GM21381 (cell line): ENCODE results near the gene TECPR2.
A peak's percentile ranks its signal among the peaks of the same experiment; 100 is the strongest.

Experiments
- ATAC-seq: cut with Tn5 transposase; IDR thresholded peaks from one replicate; pipeline ENCODE4 v1.9.1; 2021; ENCODE audit warnings: mild to moderate bottlenecking, moderate library complexity; ENCODE audit not compliant: unreplicated experiment

The TECPR2 gene

DNA sequence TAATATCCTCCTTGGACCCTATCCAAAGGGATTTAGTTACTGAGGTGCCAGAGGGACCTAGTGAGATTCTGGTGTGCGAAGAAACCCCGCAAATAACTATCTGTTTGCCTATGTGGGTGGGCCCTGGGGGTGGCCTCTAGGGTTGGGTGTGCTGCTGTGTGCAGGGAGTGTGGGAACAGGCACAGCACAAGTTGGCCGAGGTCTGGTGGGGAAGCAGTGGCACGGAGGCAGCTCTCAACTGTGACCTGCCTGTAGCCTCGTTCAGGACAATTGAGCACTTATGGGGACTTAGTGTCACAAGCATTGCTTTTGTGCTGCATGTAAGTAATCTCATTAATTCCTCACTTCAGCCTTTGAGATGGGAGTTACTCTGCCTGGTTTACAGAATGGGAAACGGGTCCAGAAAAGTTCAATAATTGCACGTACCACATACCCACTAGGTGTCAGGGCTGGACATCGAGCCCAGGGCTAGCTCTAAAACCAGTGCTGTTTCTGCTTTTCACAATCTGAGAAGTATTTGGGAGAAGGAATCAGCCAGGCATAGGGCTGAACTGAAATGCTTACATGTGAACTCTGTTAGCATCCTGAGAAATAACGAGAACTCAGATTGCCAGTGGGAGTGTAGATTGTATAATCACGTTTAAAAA, 58.8 kb downstream of the TECPR2 start:
- ATAC-seq, result no peak

DNA sequence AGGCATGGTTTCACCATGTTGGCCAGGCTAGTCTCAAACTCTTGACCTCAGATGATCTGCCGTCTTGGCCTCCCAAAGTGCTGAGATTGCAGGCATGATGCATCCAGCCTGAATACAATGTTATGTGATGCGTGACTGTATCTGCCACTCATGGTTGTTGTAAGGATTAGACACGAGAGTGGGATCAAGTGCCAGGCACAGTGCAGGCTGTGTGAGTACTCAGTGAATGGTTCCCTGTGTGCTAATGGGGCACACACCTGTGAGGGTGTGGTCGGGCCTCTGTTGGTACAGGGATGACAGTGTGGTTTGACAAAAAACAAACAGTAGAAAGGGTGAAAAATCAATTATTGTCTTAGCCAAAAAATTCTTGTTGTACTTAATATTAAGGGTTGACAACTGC, 61.8 kb downstream of the TECPR2 start:
- ATAC-seq, result no peak

DNA sequence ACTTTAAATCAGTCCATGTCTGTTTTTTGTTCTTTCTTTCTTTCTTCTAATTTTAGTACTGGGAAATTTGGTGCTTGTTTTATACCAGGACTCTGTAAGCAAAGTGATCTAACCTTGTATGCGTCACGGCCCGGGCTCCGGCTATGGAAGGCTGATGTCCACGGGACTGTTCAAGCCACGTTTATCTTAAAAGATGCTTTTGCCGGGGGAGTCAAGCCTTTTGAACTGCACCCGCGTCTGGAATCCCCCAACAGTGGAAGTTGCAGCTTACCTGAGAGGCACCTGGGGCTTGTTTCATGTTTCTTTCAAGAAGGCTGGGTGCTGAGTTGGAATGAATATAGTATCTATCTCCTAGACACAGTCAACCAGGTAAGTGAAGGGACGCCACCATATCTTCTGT, 62.2 kb downstream of the TECPR2 start:
- ATAC-seq, result no peak

DNA sequence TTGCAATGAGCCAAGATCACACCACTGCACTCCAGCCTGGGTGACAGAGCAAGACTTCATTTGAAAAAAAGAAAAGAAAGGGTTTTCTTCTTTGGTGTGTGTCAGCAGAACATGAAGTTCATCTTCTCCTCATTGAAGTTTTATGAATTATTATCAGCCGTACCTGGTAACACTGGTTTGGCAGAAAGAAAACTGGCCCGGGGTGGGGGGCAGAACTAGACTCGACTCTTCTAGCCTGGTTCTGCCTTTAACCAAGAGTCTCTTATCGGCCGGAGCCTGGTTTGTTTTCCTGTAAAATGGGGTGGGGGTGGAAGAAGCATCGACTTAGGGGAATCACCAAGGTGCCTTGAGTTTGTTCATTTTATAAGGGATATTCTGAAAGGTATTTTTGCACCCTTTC, 64.1 kb downstream of the TECPR2 start:
- no peak for ATAC-seq

DNA sequence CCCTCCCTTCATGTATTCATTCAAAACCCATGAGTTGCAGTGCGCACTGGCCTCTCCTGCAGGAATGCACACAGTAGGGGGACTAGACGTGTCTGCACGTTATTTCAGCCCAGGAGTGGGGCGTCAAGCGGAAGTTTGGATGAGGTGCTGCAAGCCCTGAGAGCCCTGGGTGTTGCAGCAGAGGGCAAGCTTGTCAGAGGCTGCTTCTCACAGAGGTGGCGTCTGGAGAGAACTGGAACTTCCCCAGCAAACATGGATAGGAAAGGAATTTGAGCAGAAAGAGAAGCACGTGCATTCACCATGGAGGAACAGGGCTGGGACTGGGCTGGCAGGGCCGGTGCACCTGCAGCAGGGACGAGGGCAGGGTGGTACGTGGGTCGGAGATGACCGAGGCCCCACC, 64.9 kb downstream of the TECPR2 start:
- ATAC-seq, result no peak

DNA sequence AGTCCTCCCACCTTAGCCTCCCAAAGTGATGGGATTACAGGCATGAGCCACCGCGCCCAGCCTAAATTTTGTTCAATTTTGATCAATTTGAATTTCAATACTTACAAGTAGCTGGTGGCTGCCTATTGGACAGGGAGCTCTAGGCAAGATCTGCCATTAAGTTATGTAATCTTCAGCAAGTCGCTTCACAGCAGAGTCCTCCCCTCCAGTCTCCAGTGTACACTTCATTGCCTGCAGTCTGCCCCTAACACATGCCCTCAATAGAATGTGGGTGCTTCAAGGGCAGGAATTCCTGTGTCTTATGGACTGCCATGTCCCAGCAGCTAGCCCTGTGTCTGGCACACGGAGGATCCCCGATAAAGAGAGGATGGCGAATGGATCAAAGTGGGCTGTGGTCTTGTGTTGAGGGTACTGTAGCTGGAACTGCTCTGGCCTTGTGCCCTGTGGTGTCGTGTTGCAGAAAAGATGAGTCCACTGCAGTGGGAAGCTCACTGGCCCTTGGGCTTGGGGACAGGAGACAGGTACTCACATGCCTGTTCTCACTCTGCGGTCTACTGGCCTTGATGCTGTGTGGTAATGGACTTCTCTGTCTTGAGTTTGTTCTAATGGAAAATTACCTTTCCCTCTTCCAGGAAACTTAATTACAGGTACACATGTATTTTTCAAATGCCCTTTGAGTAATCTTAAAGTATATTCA, 67.6 kb downstream of the TECPR2 start:
- no peak for ATAC-seq

DNA sequence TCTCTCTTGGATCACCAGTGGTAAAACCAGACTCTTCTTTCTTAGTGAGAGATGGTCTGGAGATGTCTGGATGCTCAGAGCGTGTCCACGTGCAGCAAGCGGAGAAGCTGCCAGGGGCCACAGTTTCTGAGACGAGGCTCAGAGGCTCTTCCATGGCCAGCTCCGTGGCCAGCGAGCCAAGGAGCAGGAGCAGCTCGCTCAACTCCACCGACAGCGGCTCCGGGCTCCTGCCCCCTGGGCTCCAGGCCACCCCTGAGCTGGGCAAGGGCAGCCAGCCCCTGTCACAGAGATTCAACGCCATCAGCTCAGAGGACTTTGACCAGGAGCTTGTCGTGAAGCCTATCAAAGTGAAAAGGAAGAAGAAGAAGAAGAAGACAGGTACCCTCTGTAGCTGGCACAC, 69.0 kb downstream of the TECPR2 start:
- ATAC-seq, result no peak

DNA sequence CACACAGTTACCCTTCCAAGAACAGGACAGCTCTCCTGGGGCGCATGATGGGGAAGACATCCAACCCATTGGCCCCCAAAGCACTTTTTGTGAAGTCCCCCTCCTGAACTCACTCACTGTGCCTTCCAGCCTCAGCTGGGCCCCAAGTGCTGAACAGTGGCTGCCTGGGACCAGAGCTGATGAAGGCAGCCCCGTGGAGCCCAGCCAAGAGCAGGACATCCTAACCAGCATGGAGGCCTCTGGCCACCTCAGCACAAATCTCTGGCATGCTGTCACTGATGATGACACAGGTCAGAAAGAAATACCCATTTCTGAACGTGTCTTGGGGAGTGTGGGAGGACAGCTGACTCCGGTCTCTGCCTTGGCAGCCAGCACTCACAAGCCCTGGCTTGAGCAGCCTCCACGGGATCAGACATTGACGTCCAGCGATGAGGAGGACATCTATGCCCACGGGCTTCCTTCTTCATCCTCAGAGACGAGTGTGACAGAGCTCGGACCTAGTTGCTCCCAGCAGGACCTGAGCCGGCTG, 72.0 kb downstream of the TECPR2 start:
- ATAC-seq, result no peak

DNA sequence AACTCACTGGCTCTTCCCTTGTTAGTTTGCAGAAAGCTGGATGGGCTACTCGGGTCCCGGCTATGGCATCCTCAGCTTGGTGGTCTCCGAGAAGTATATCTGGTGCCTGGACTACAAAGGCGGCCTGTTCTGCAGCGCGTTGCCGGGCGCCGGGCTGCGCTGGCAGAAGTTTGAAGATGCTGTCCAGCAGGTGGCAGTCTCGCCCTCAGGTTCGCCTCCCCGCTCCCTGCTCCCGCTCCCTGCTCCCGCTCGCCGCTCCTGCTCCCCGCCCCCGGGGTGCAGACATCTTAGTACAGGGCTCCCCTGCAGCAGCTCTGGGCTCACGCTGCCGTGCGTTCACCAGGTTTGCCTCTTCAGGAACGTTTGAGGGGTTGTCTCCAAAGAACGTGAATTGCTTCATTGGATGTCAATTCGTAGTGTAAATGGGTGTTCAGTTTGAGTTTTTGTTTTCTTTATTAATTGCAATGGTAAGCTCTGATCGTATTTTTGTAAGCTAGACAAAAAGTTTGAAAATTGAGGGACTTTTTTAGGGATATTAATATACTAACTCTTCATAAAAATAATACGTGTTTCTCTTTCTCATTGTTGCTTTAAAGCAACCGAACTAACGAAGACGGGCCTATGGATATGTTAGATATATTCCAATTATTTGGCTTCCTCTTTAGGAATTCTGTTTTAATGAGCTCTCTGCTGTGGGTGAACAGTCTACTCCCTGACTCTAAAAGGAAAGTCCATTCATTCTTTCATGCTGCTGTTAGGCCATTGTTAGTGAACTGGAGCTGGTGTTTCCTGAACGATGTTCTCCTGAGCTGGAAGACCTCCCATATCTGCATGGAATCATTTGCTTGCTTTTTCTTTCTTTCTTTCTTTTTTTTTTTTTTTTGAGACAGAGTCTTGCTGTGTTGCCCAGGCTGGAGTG, 75.5 kb downstream of the TECPR2 start:
- peak; percentile 69 for ATAC-seq

DNA sequence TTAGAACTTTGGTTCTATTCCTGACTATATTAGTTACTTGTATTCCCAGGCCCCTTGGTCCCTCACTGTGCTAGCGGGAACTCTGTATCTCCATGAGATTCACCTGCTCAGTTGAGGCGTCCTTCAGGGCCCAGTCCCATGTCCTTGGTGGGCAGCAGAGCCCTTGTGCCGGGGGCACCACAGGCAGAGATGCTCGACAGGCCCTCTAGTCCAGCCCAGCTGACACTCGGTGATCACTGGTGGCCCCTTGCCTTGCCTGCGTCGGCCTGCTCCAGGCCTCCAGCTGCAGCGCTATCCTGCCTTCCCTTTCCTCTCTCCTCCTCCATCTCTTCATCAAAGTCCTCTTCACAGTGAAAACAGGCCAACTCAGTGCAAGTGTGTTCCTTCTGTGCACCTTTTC, 76.8 kb downstream of the TECPR2 start:
- ATAC-seq, result no peak

DNA sequence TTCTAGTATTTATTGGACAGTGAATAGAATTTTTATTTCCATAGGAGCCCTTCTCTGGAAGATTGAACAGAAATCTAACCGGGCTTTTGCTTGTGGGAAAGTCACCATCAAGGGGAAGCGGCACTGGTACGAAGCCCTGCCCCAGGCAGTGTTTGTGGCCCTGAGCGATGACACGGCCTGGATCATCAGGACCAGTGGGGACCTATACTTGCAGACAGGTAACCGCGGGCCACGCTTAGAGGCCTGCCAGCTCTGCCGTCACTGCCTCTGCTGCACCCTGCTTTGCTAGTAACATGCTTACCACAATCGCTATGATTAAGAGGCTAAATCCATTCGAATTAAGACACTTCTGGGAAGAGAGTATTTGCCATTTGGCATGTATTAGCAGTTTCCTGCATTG, 77.7 kb downstream of the TECPR2 start:
- no peak for ATAC-seq

DNA sequence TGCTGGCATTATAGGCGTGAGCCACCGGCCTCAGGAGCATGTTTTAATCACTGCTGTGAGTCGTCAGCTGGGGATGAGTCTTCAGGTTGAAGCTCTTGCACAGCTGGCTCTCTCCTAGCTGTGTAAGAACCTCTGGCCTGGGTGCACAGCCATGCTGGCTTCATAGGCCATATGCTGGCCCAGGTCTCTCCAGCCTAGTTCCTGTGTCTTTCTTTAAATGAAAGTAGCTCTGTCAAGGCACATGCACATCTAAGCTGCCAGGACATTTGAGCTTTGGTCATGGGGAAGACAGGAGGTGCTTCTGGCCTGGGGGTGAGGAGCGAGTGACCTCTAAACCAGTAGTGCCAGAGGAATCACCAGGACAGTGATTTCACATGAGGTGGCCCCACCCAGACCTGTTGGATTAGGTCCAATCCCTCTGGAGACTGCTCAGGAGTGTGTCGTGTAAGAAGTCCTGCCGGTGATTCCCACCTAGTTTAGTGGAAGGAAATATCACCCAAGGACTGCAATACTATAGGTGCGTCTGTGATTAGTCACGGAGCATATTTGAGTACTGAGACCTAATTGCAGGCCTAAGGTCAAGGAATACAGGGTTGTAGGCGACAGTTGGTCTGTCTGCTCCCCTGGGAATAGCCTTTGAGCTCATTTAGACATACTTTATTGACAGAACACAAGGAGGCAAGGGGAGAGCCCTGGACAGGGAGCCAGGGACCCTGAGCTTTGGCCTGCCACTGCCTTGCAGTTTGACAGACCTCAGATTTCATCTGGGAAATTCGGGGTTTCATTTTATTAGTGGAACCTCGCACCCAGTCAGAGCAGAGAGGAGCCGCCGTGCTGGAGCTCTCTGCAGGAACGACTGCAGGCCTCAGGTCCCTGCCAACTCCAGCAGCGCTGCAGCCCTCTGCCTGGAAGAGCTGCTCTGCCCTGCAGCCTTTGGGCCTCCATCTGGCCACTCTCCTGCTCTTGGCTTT, 79.8 kb downstream of the TECPR2 start:
- ATAC-seq, result no peak

DNA sequence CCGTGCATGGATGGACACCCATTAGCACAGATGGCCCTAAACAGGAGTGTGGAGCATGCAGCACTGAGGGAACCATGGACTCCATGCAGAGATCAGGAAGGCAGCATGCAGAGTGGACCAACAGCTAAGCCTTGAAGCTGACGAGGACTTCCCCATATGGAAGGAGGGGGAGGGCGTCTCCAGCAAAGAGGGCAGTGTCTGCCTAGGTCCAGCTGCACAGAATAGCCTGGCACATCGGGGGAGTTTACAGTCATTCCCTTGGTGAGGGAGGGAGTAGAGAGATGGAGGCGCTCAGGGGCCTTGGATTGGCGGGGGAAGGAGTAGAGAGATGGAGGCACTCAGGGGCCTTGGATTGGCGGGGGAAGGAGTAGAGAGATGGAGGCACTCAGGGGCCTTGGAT, 82.3 kb downstream of the TECPR2 start:
- no peak for ATAC-seq

DNA sequence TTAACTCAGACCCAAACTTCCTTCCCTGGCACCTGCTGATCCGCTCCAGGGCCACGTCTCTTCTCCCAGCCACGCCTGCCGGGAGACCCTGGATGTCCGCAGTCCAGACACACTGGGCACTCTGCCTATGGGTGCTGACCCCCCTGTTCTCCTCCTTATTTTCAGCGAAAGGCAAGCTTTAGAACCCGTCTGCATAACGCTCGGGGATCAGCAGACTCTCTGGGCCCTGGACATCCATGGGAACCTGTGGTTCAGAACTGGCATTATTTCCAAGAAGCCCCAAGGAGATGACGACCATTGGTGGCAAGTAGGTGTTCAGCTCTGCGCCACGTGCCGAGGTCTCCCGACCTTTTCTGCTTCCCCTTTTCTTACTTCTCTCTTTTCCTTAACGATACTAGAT, 82.9 kb downstream of the TECPR2 start:
- ATAC-seq, result no peak

DNA sequence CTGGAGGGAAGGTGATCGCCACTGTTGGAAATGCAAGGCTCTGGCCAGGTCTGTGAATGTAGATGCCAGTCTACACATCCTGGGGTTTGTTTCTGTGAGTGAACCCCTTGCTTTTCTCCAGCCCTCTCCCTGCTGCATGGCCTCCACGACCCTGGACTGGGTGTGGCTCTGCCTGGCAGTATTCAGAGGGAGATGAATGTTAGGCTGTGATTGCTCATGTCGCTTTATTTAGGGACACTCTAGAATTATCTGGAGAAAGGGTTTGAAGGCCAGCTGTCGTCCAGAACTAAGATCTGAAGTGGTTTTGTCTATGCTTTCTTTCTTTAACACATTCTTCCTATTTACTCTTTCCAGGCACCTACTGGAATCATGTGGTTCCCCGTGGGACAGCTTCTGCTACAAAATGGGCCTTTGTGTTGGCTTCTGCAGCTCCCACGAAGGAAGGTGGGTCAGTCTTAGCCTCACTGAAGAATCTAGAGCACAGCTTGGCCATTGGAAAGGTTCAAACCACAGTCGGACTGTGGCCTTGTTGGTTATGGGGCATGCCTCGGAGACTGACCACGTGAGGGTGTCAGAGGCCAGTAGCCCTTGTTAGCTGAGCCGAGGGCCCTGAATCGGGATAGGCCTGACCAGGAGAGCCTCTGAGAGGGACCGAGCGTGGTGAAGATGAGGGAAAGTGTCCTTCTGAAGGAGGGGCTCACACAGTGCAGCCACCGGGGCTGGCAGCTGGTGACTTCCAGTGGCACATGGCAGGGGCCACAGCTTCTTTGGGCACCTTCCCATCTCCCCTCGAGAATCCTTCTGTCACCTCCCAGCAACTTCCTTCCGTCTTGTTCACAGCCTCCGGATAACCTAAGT, 87.7 kb downstream of the TECPR2 start:
- no peak for ATAC-seq

DNA sequence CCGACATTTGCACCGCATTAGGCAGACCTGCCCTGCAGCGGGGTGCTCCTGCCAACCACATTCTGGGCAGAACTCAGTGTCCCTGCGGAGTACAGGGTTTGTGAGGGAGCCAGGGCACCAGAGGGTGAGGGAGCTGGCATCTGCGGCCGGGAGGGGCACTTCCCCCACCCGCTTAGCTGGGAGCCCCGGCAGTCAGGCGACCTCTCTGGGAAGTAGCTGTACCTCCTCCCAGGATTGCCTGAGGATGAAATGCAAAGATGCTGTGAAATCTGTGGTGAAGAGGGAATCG, 88.3 kb downstream of the TECPR2 start:
- no peak for ATAC-seq

DNA sequence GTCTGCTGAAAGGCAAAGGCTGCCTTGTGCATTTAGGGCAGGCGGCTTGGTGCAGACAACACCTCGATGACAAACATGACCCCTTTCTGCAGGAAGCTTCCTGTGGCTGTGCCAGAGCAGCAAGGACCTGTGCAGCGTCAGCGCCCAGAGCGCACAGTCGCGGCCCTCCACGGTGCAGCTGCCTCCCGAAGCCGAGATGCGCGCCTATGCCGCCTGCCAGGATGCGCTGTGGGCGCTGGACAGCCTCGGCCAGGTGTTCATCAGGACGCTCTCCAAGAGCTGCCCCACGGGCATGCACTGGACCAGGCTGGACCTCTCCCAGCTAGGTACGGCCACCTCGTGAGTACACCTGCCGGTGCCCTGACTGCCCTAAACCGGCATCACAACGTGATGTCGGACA, 89.6 kb downstream of the TECPR2 start:
- ATAC-seq, result no peak

DNA sequence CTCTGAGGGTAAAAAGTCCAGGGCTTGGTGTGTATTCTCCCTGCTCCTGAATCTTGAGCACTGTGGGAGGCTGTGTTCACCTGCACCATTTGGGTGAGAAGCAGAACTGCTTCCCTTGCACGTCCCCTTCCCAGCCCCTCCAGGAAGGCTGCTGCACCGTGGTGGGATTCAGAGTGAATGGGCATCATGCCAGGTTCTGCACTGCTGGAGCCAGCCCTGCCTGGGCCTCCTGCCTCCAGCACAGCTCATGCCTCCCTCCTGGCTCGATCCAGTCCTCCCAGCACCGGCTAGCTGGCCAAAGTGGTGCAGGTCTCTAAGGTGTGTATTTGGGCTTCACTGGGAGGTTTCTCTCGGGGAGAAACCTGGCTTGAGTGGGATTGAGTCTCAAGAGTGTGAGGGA, 92.0 kb downstream of the TECPR2 start:
- ATAC-seq, result no peak

DNA sequence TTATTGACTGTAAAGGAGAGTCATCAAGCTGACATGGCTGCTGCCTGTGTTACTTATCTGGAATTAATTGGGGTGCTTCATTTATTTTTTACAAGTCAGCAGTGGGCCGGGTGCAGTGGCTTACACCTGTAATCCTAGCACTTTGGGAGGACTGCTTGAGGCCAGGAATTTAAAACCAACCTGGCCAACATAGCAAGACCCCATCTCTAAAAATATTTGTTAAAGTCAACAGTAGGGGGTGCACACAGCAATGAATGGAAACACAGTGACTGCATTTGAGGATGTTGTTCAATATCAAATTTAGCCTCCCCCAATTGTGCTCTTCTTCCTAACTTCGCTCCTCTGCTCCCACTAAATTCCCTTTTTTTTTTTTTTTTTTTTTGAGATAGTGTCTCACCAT, 94.8 kb downstream of the TECPR2 start:
- no peak for ATAC-seq
